ENCODE measurements around the gene NR4A3. TPM values are rescaled to one million over a fixed set of nuclear protein-coding genes. Genes with fewer than 3 reads are reported as not detected.

Gene NR4A3
- total RNA-seq, 3 donors from 2014 or later (not counting 1 experiment from before 2014, with no cell fraction given), result 31.1 to 43.4 (median 38.6) TPM

GRCh38 chr9:99783799-99784198, 37.9 kb upstream of the NR4A3 start:
- intact Hi-C loops (cut with micrococcal nuclease), result no loop called here
- DNase-seq (no peak), ATAC-seq (no peak)
- Mint-ChIP-seq H3K4me3 (no peak overlapping the region), H3K27me3 (ENCODE audit: low read depth in 2 of 2) (peaks cover 7 to 28% of the 10 kb centered on the region in 2 donors), H3K36me3 (no peaks in the 10 kb centered on the region), H3K9me3 (no peaks in the 10 kb centered on the region), H3K4me1 (peaks cover 9 to 13% of the 10 kb centered on the region in 2 donors), H3K27ac (no peak overlapping the region)
- Histone ChIP-seq H3K4me3 (ENCODE audit: low read length) (no peak overlapping the region), H3K9me3 (ENCODE audit: control insufficient read depth, insufficient read depth, low read length) (no peaks in the 10 kb centered on the region), H3K4me1 (ENCODE audit: control insufficient read depth, insufficient read depth, low read length) (peaks cover 3% of the 10 kb centered on the region), H3K27ac (ENCODE audit: low read length) (no peak overlapping the region), H3K36me3 (ENCODE audit: control insufficient read depth, insufficient read depth, low read length) (no peaks in the 10 kb centered on the region), H3K27me3 (ENCODE audit: control insufficient read depth, insufficient read depth, low read length) (no peaks in the 10 kb centered on the region)
- TF ChIP-seq CTCF (IDR thresholded peaks at IDR 0.05), result no peak
- WGBS (ENCODE audit: insufficient coverage), result 87% methylated on average over 2 of the region's 2 CpGs

GRCh38 chr9:99785010-99785590, 36.6 kb upstream of the NR4A3 start:
- Histone ChIP-seq H3K27me3 (ENCODE audit: control insufficient read depth, insufficient read depth, low read length) (no peaks in the 10 kb centered on the region), H3K9me3 (ENCODE audit: control insufficient read depth, insufficient read depth, low read length) (no peaks in the 10 kb centered on the region), H3K36me3 (ENCODE audit: control insufficient read depth, insufficient read depth, low read length) (no peaks in the 10 kb centered on the region), H3K4me3 (ENCODE audit: low read length) (no peak overlapping the region), H3K27ac (ENCODE audit: low read length) (no peak overlapping the region), H3K4me1 (ENCODE audit: control insufficient read depth, insufficient read depth, low read length) (peaks cover 3% of the 10 kb centered on the region)
- H3K4me3 Mint-ChIP-seq, result no peak overlapping the region
- WGBS (ENCODE audit: insufficient coverage), result 77% methylated on average over 1 of the region's 1 CpG
- no peak for DNase-seq
- H3K27me3 Mint-ChIP-seq (ENCODE audit: low read depth in 2 of 2), result peaks cover 5 to 28% of the 10 kb centered on the region in 2 donors
- H3K9me3 Mint-ChIP-seq, result no peaks in the 10 kb centered on the region
- no peaks in the 10 kb centered on the region for H3K36me3 Mint-ChIP-seq
- no peak for TF ChIP-seq CTCF (IDR thresholded peaks at IDR 0.05)
- H3K4me1 Mint-ChIP-seq, result peaks cover 9 to 13% of the 10 kb centered on the region in 2 donors
- intact Hi-C loops (cut with micrococcal nuclease), result no loop called here
- no peak overlapping the region for H3K27ac Mint-ChIP-seq
- ATAC-seq, result no peak

- Mint-ChIP-seq H3K4me1 (peaks cover 8 to 12% of the 10 kb centered on the region in 2 donors), H3K27ac (no peak overlapping the region), H3K9me3 (no peaks in the 10 kb centered on the region), H3K4me3 (no peak overlapping the region), H3K27me3 (ENCODE audit: low read depth in 2 of 2) (peaks cover 5 to 42% of the 10 kb centered on the region in 2 donors), H3K36me3 (no peaks in the 10 kb centered on the region)
- ATAC-seq (no peak), DNase-seq (no peak)
- H3K4me1 ChIP-seq (ENCODE audit: control insufficient read depth, insufficient read depth, low read length), result peaks cover 3% of the 10 kb centered on the region
- no peaks in the 10 kb centered on the region for H3K9me3 ChIP-seq (ENCODE audit: control insufficient read depth, insufficient read depth, low read length)
- intact Hi-C loops (cut with micrococcal nuclease), result no loop called here
- no peak overlapping the region for H3K4me3 ChIP-seq (ENCODE audit: low read length)
- no peaks in the 10 kb centered on the region for H3K27me3 ChIP-seq (ENCODE audit: control insufficient read depth, insufficient read depth, low read length)
- H3K27ac ChIP-seq (ENCODE audit: low read length), result no peak overlapping the region
- no peak for TF ChIP-seq CTCF (IDR thresholded peaks at IDR 0.05)
- no peaks in the 10 kb centered on the region for H3K36me3 ChIP-seq (ENCODE audit: control insufficient read depth, insufficient read depth, low read length)
These were observed 34.1 kb upstream of the NR4A3 start for GRCh38 chr9:99787556-99787955.

GRCh38 chr9:99793528-99793927, 28.2 kb upstream of the NR4A3 start:
- H3K9me3 Mint-ChIP-seq, result no peaks in the 10 kb centered on the region
- ATAC-seq (no peak), DNase-seq (no peak)
- Histone ChIP-seq H3K27ac (ENCODE audit: low read length) (no peak overlapping the region), H3K4me3 (ENCODE audit: low read length) (no peak overlapping the region), H3K4me1 (ENCODE audit: control insufficient read depth, insufficient read depth, low read length) (no peaks in the 10 kb centered on the region), H3K9me3 (ENCODE audit: control insufficient read depth, insufficient read depth, low read length) (no peaks in the 10 kb centered on the region), H3K36me3 (ENCODE audit: control insufficient read depth, insufficient read depth, low read length) (no peaks in the 10 kb centered on the region), H3K27me3 (ENCODE audit: control insufficient read depth, insufficient read depth, low read length) (no peaks in the 10 kb centered on the region)
- intact Hi-C loops (cut with micrococcal nuclease), result no loop called here
- H3K27ac Mint-ChIP-seq, result no peak overlapping the region
- H3K4me3 Mint-ChIP-seq, result no peak overlapping the region
- TF ChIP-seq CTCF (IDR thresholded peaks at IDR 0.05), result no peak
- H3K4me1 Mint-ChIP-seq, result no peaks in the 10 kb centered on the region
- 84% methylated on average over 3 of the region's 4 CpGs for WGBS (ENCODE audit: insufficient coverage)
- H3K27me3 Mint-ChIP-seq (ENCODE audit: low read depth in 2 of 2), result peaks cover 5 to 34% of the 10 kb centered on the region in 2 donors
- no peaks in the 10 kb centered on the region for H3K36me3 Mint-ChIP-seq

All from natural killer cell (primary cell).